ENCODE measurements around the gene POLE4. TPM values are rescaled to one million over a fixed set of nuclear protein-coding genes. Genes with fewer than 3 reads are reported as not detected.

POLE4 gene
- total and polyA plus RNA-seq, 2 donors (not counting 1 experiment from before 2014, with no cell fraction given) = 23.3 to 53.3 TPM

- ChIA-PET CTCF (no interaction called here), POLR2A (no interaction called here)
- Mint-ChIP-seq H3K4me3 (no peak overlapping the region), H3K27me3 (peaks cover 3% of the 10 kb centered on the region), H3K27ac (peak overlapping the region; percentile 15), H3K9me3 (ENCODE audit: insufficient read depth) (no peaks in the 10 kb centered on the region), H3K4me1 (peaks cover 27% of the 10 kb centered on the region)
- H4K20me1 ChIP-seq (ENCODE audit: control insufficient read depth, insufficient read depth, low read length, poor library complexity, severe bottlenecking) = no peaks in the 10 kb centered on the region
- H3K27ac ChIP-seq (ENCODE audit: low read length in 2 of 2) = no peak overlapping the region
- 55% methylated on average over 4 of the region's 5 CpGs for WGBS (ENCODE audit: insufficient coverage)
- H3K4me2 ChIP-seq (replicated peaks; ENCODE audit: low read depth, low read length, poor library complexity, severe bottlenecking) = no peak overlapping the region
- H3K9ac ChIP-seq (ENCODE audit: low read length) = no peak overlapping the region
- H3K4me3 ChIP-seq (ENCODE audit: control extremely low read depth in 1 of 5, extremely low read depth in 1 of 5, insufficient read depth in 1 of 5, low read depth in 2 of 5, low read length in 4 of 5) = no peak overlapping the region
- H3K79me2 ChIP-seq (ENCODE audit: control insufficient read depth, insufficient read depth, low read length) = no peaks in the 10 kb centered on the region
- no peak for DNase-seq
- TF ChIP-seq EZH2 (IDR thresholded peaks at IDR 0.05; ENCODE audit: borderline replicate concordance, insufficient read depth, low read depth, low read length, poor library complexity, severe bottlenecking) = no peak
- peaks cover 0 to 10% (median 0%) of the 10 kb centered on the region in 3 donors for H3K9me3 ChIP-seq (ENCODE audit: control extremely low read depth in 1 of 3, control insufficient read depth in 2 of 3, insufficient read depth in 1 of 3, low read length in 2 of 3)
- peaks cover 3 to 7% of the 10 kb centered on the region in 2 donors for H3K4me1 ChIP-seq (ENCODE audit: control insufficient read depth in 2 of 2, insufficient read depth in 2 of 2, low read length in 2 of 2)
- H3K27me3 ChIP-seq (replicated peaks in 1 of 4; ENCODE audit: control extremely low read depth in 1 of 4, control insufficient read depth in 3 of 4, insufficient read depth in 4 of 4, low read length in 3 of 4) = no peaks in the 10 kb centered on the region
- intact Hi-C loops (cut with micrococcal nuclease) = loop anchor here (10.0 kb wide), 1 partner anchor 272 kb away; the partner anchor contains the start of gene TACR1
- no peak for ATAC-seq (ENCODE audit: low read depth)
- H3K36me3 ChIP-seq (replicated peaks in 1 of 2; ENCODE audit: control extremely low read depth in 1 of 2, control insufficient read depth in 1 of 2, extremely low read depth in 1 of 2, insufficient read depth in 2 of 2, low read length in 1 of 2) = no peaks in the 10 kb centered on the region
- H2AFZ ChIP-seq (ENCODE audit: insufficient read depth, low read depth, low read length, poor library complexity, severe bottlenecking) = no peak overlapping the region
Measured at GRCh38 chr2:74922592-74923227, 35.7 kb upstream of the POLE4 start.

DNA sequence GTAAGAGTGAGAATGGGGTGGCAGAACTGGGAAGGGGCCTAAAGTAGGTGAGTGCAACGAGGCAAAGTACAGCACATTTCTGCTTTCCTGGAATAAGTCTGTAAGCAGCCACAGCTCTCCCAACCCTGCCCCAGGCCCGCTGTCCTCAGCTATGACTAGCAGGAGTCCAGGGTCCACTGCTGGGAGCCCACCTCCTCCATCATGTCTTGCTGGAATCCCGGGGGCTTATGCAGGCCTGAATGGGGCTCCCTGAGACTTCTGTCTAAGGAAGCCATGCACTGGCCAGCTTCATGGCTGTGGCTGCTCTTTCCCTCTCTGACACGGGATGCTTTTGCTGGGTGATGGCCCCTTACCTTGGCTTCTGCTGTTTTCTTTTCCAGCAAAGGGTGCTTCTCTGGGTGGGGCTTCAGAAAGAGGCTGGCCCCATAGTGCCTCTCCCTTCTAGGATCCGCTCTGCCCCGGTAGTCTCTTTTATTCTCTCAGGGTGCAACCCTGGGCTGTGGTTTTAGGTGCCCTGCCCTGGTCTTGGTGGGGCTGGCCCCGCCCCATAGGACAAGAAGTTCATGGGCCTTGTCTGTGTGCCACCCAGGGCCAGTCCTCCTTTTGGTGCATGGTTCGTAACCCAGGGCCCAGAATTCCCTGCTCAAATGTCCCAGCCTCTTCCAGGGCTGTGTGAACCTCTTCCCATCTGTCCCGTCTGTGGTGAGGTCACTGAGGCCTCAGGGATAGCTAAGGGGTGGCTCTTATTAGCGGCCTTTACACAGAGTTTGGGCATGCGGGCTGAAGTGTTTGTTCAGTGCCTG, 33.8 kb upstream of the POLE4 start:
- CTCF ChIA-PET = interaction anchor here (0.8 to 1.8 kb wide), 2 partner anchors 476 to 684 kb away, joined by 3 to 6 read pairs; no protein-coding TSS in a partner anchor
- H3K4me1 ChIP-seq (ENCODE audit: control insufficient read depth in 2 of 2, insufficient read depth in 2 of 2, low read length in 2 of 2) = peaks cover 3 to 5% of the 10 kb centered on the region in 2 donors
- intact Hi-C loops (cut with micrococcal nuclease) = loop anchor here (10.0 kb wide), 1 partner anchor 270 kb away; the partner anchor contains the start of gene TACR1
- H3K36me3 ChIP-seq (replicated peaks in 1 of 2; ENCODE audit: control extremely low read depth in 1 of 2, control insufficient read depth in 1 of 2, extremely low read depth in 1 of 2, insufficient read depth in 2 of 2, low read length in 1 of 2) = no peaks in the 10 kb centered on the region
- no peaks in the 10 kb centered on the region for H3K27me3 ChIP-seq (replicated peaks in 1 of 4; ENCODE audit: control extremely low read depth in 1 of 4, control insufficient read depth in 3 of 4, insufficient read depth in 4 of 4, low read length in 3 of 4)
- no peaks in the 10 kb centered on the region for H3K79me2 ChIP-seq (ENCODE audit: control insufficient read depth, insufficient read depth, low read length)
- no peak overlapping the region for H3K4me3 Mint-ChIP-seq
- POLR2A ChIA-PET = no interaction called here
- H3K9ac ChIP-seq (ENCODE audit: low read length) = no peak overlapping the region
- H3K4me3 ChIP-seq (ENCODE audit: control extremely low read depth in 1 of 5, extremely low read depth in 1 of 5, insufficient read depth in 1 of 5, low read depth in 2 of 5, low read length in 4 of 5) = no peak overlapping the region
- H3K4me2 ChIP-seq (replicated peaks; ENCODE audit: low read depth, low read length, poor library complexity, severe bottlenecking) = no peak overlapping the region
- peaks cover 20% of the 10 kb centered on the region for H3K4me1 Mint-ChIP-seq
- 90% methylated on average over 10 of the region's 11 CpGs for WGBS (ENCODE audit: insufficient coverage)
- TF ChIP-seq EZH2 (IDR thresholded peaks at IDR 0.05; ENCODE audit: borderline replicate concordance, insufficient read depth, low read depth, low read length, poor library complexity, severe bottlenecking) = no peak
- TF ChIP-seq, protein P1, sequence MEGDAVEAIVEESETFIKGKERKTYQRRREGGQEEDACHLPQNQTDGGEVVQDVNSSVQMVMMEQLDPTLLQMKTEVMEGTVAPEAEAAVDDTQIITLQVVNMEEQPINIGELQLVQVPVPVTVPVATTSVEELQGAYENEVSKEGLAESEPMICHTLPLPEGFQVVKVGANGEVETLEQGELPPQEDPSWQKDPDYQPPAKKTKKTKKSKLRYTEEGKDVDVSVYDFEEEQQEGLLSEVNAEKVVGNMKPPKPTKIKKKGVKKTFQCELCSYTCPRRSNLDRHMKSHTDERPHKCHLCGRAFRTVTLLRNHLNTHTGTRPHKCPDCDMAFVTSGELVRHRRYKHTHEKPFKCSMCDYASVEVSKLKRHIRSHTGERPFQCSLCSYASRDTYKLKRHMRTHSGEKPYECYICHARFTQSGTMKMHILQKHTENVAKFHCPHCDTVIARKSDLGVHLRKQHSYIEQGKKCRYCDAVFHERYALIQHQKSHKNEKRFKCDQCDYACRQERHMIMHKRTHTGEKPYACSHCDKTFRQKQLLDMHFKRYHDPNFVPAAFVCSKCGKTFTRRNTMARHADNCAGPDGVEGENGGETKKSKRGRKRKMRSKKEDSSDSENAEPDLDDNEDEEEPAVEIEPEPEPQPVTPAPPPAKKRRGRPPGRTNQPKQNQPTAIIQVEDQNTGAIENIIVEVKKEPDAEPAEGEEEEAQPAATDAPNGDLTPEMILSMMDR (IDR thresholded peaks at IDR 0.05) = no peak
- no peak overlapping the region for H3K27ac Mint-ChIP-seq
- no peaks in the 10 kb centered on the region for H3K9me3 Mint-ChIP-seq (ENCODE audit: insufficient read depth)
- H3K9me3 ChIP-seq (ENCODE audit: control extremely low read depth in 1 of 3, control insufficient read depth in 2 of 3, insufficient read depth in 1 of 3, low read length in 2 of 3) = peaks cover 0 to 10% (median 0%) of the 10 kb centered on the region in 3 donors
- DNase-seq (no peak), ATAC-seq (ENCODE audit: low read depth) (no peak)
- H4K20me1 ChIP-seq (ENCODE audit: control insufficient read depth, insufficient read depth, low read length, poor library complexity, severe bottlenecking) = no peaks in the 10 kb centered on the region
- H2AFZ ChIP-seq (ENCODE audit: insufficient read depth, low read depth, low read length, poor library complexity, severe bottlenecking) = no peak overlapping the region
- no peaks in the 10 kb centered on the region for H3K27me3 Mint-ChIP-seq
- H3K27ac ChIP-seq (ENCODE audit: low read length in 2 of 2) = no peak overlapping the region

Data from B cell (primary cell).